Stimulated activated CD4-positive, alpha-beta T cell treated with anti-CD3 and anti-CD28 coated beads, Interleukin-4, amount 100 ng/mL, for 1 hour (primary cell): ENCODE measurements around the gene KCTD16.

Experiments used
- DNase-seq: peaks from one replicate; pipeline ENCODE4 v3.0.0-alpha.2; 2020

KCTD16 gene

DNA sequence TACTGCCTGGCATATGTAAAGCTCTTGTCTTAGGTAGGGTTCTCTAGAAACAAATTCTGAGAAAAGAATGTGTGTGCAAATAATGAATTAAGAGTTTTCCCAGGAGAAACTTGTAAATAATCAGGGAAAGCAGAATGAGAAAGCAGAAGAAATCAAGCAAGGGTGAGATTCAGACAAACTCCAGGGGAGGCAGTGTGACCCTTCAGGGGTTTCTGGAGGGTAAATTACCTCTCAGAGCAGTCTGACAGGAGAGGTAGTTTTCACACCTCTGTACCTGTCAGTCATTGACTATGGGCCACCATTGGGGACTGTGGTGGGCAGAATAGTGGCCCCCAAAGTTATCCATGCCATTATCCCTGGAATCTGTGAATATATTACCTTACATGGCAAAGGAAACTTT is 124.6 kb downstream of the KCTD16 start:
- DNase-seq: no peak

DNA sequence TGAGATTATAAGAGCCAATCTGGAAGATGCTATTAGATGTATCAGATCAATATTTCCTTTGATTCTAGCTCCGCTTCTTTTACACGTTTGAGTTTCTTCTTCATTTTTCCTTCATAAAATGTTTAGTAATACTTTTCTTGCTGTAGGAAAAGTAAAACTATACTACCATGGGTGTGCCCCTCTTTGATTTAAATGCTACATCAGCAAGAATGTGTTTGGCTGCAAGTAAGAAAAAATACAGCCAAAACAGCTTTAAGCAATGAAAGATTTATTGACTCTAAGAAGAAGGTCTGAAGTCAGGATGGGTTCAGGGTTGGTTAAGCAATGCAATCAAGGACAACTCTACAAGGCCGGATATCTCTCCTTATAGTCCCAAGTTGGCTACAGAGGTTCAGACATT is 126.4 kb downstream of the KCTD16 start:
- DNase-seq: no peak

DNA sequence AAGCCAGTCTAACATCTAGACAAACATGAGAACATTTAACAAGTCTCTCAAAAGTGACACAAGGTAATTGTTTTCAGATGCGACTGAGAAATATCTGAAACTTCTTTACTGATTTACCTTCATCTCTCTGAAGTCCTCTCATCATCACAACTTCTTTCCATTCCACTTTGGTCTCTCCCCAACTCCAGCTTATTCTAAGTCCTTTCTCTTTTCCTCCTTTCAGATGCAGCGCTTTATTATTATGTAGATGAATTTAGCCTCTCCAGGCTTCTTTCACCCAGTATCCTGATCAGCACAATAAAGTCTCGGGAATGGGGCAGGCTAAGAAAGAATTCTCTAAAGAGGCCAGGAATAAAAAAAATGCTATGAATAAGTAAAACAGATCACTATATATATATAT is 128.0 kb downstream of the KCTD16 start:
- no peak for DNase-seq

DNA sequence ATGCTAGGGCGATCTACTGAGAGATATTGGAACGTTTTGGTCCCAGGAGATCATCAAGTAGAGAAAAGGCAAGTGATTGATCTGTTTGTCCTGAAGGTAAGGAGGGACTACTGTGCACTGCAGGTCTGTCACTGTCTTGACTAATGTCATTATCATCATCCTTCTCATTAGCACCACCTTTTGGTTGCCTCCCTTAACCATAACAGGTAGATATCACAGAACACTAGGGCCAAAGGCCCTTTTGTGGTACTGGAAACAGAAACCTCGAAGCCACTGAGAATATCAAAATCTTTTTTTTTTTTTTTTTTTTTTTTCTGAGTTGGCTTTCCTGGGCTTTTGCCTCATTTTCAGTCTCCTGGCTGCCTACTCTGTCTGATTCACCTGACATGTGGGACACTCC is 134.0 kb downstream of the KCTD16 start:
- DNase-seq: no peak

DNA sequence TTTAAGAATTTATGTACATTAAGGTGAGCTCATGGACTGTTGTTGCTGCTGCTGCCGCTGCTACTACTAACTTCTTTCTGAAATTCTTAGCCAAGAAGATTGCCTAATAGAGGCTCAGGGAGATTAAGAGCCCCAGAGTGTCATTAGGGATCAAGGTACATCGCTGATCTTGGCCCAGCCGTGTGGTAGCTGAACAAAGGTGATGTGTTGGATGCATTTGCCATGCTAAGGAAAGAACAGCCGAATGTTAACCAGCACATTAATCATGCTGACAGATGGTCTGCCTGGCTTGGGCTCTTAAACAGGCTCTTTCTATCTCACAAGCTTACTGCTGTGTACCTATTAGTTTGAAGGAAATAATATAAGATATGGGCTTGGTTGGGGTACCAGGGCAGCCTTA is 137.1 kb downstream of the KCTD16 start:
- DNase-seq: no peak

DNA sequence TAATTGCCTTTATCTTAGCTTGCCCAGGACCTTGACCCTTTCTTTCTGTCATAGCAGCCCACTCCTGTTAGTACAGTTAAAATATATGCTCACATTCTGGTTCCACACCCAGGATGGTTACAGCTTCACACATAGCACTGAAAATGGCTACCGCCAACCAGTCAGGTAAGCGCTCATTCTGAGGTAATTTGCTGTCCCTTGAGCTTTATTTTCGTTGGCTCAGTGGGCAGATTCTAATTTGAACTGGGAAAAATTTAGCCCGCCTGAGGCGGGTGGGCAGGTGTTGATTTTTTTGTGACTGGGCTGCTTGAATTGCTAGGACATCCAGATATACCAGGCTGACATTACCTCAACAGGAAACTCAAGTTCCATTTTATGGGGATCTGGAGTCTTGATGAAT is 137.5 kb downstream of the KCTD16 start:
- no peak for DNase-seq

DNA sequence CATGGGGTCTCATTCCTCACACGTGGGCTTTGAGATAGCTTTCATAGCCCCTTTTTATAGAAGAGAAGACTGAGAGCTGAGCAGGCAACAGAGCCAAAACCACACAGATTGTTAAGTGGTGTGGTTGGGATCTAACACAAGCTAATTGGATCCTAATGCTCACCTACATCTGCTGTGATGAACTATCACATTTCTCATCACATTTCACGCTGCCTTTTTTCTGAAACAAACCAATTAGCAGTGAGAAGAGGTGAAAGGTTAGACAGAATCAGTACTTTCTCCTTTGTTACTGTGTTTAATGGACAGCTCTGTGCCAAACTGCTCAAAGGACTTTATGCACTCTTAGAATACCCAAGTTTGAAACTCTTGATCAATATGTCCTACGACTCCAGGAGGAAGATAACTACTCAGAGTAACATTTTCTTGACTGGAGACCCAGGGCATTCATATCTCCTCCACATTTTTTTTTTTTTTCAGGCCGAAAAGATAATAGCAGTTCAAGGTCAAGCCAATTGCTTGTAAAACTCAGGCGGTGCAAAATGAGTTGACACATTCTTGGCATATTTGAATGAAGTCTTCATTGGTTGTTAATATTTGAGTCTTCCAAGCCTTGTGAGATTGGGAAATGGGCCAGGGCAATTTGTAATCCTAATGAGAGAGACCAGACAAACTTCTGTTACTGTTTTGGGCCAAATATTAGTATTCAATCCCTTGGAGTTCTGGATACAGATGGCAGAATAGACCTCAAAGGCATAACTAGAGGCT is 138.4 kb downstream of the KCTD16 start:
- no peak for DNase-seq

DNA sequence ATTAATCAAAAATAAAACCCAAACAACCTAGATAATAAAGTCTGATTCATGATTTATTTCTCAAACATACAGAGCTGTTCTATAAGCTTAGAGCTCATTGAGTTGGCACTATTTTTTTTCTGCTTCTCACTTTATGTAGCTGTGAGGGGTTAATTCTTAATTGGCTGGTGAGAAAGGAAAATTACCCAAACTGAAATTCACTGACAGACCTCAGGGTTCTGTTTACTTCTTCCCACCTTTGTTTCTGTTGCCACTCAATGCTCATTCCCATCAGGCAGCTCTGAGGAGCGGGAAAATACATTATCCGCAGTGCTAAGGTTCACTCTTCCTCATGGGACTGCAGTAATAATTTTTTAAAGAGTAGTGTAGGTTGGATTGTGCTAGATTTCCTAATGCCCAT is 139.9 kb downstream of the KCTD16 start:
- DNase-seq: no peak

DNA sequence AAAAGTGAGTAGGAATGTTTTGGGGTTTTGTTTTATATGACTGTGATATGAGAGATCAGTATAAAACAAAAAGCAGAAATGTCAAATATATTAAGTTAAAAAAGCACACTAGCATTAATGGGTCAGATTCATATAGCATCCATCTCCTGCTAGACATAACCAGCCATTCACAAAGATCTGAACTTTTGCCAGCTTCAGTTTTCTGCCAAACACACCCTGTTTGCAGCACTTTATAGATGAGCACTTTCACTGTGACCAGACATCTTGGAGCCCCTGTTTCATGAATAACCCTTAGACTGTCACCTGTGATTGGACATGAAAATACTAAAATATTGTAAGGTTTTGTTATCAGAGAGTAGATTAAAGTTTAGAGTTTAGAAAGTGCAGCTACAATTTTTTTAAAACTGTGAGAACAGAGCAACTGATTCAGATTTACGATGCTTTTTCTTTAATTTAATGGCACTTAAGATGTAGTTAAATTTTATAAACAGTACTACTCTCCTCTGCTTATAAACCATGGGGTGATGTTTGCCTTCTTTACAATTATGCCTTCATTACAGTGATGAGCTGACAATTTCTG is 142.6 kb downstream of the KCTD16 start:
- no peak for DNase-seq

DNA sequence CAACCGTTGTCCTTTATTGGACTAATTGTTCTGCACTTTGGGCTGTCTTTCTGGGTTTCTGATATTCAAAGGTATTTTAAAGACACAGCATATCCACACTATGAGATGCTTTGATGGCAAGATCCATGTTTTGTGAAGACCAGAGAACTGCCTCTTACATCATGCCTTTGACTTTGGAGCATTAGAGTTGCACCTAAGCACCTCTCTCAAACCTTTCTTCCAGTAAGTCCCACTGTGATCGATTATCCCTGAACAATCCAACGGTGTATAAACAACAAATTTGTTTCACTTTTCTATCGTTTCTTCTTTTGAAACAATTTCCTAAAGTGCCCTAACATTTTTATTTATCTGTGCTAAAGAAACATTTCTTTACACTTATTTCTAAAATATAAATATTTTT is 144.4 kb downstream of the KCTD16 start:
- DNase-seq: no peak

DNA sequence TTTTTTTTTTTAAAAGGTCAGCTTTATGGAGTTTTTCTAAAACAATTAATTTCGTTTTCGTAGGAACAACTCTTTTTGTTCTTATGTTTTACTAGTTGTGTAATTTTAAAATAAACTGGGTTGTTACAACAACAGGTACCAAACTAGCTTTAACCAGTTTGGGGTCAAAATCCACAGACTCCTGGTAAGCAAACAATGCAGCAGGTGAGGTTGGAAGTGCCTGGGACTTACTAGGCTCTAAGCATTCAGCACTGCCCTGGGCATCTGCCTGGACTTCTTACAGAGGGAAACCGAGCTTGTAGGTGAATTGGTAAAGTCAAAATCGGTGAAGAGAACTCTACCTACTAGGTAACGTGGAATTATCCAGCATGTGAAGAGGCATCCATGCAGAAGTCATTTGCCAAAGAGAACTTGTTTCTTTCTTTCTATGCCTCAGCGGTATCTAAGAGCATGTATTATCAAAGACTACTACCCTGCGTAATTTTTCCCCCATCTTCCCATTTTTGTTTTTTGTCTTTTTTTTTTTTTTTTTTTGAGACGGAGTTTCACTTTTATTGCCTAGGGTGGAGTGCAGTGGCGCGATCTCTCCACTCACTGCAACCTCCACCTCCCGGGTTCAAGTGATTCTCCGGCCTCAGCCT is 145.4 kb downstream of the KCTD16 start:
- DNase-seq: no peak

DNA sequence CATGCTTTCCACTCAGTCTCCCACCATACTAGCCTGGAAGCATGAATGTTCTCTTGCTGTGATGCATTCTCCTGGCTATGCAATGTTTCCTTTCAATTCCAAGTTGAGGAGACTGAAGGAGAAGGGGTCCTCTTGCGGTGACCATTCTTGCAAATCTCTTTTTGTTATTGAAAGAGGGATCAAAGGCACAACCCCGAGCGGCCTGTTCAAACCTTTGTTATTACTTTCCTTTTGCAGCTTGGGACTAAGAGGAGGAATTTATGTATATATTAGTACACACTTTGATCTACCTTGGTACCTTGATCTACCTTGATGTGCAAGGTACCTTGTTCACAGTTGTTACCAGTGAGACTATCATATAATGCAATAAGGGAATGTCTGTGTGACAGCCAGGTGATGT is 147.3 kb downstream of the KCTD16 start:
- DNase-seq: no peak

DNA sequence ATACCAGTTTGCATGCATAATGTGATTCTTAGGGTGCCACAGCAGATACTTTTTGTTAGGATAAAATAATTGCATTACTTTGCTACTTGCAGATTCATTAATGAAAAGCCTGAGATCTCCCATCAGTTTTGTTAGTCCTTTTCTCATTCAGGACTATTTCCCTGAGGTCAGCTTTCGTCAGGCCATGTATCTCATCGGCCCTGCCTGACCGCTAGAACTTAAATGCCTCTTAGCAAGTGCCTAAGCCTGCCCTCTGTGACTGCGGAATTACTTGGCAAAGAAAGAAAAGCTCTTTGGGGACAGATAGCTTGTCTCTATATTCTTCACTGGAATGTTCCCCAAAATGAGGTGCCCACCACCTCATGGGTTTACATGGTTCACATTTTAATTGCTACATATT is 147.8 kb downstream of the KCTD16 start:
- no peak for DNase-seq

DNA sequence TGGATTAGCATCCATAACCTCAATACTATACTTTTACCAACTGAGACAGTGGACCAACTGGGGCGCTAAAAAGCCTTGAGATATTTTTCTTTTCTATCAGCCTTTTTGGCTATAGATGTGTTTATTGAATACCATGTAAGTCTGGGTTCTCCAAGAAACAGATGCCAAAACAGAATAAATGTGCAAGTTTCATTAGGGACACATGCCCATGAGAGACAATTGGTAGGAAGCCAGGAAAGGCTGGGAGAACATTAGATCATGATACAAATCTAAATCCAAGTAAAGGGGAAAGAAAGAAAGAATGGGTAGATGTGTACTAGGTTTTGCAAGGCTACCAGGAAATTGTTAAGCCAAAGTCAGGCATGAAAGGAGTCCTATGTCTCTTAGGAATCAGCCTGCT is 152.5 kb downstream of the KCTD16 start:
- DNase-seq: no peak

DNA sequence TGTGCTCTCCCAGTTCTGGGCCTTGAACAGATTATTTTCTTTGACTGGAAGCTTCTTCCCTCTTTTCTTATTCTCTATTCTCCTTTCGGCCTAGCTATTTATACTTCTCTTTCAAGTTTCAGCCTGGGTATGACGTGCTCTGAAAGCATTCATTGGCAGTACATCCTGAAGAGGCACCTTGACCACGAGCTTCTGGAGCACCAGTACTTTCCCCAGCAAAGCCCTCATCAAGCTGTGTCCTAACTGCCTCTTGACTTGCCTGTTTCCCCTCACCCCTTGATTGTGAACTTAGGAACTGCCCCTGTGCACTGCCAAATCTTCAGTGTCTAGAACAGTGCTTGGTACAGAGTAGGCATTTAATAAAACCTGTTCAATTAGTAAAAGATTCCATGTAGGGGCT is 154.9 kb downstream of the KCTD16 start:
- DNase-seq: no peak

DNA sequence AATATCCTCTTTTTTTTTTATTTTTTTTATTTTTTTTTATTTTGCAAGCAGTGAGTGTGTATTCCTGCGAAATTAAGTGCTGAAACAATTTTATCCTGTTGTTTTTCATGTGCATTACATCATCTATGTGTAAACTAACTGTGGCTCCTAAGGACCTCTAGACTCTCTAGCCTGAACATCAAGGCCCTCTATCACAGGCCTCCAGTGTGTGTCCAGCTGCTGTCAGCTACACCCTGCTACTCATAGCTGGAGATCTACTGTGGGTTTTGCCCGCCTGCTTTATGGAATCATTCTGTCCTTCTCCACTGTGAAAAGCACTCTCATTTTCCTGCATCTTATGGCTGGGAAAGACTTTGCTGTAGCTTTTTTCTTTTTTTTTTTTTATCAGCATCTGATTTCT is 157.8 kb downstream of the KCTD16 start:
- DNase-seq: no peak

DNA sequence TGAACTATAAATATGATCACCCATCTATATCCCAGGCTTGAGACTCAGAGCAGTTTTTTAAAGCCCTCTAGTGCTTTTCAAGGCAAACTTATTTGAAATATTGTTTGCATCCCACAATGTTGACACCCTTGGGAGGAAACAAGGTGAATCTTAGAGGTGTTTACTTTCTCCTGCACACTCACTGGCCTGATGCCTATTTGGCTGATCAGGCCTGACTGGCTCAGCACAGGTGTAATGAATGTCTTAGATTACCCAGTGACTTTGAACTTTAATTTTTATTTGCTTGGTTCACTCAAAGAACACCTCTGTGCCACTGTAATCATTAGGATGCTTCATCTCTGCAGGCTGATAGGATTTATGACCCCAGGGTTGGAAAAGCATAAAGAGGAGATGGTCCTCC is 158.3 kb downstream of the KCTD16 start:
- DNase-seq: no peak

DNA sequence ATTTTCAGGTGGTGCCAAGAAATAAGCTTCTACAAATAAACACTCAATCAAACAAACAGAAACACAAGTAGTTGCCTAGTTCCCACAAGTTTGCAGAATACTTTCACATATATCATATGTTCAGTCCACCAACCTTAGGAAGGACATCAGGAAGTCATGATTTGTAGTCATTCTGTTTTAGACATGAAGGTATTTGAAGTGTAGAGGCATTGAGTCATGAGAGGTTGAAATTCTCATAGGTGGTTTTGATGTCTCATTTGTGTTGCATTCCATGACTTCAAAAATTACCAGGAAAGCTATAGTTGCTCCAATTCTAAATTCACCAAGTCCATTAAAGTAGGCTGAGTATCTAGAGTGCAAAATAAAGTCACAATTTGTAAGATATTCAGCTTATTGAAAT is 159.0 kb downstream of the KCTD16 start:
- DNase-seq: no peak

DNA sequence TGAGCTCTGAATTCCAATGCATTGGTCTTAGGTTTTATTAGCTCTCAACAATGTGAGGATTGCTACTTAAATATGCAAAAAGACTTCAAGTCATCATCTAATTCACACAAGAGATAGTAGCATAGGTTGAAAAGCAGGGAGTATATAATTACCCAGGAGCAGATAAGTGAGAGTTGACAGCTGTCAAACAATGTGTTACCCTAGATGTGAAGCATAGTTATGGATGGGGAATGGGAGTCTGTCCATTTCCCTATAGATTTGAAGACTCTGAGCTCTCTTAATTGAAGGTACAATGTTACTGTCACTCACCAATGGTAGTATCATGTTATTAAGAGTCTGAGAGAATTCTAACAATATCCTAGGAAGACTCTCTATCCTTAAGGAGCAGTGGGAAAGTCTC is 160.7 kb downstream of the KCTD16 start:
- no peak for DNase-seq

DNA sequence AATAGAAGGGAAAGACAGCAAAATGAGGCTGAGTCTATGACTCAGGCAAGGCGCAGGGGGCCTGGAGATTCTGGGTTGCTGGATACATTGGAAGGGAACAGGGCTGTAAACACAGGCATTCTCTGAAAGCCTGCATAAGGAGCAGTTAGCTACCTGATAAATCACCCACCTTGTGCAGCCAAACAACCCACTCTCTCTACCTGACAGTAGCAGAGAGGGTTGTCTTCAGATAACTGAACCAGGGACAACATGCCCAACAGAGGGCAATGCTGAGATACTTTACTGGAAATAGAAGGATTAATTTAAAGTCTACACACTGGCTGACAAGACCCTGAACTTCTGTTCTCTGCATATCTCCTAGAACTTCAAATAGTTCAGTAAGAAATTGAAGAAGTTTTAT is 161.6 kb downstream of the KCTD16 start:
- DNase-seq: no peak

DNA sequence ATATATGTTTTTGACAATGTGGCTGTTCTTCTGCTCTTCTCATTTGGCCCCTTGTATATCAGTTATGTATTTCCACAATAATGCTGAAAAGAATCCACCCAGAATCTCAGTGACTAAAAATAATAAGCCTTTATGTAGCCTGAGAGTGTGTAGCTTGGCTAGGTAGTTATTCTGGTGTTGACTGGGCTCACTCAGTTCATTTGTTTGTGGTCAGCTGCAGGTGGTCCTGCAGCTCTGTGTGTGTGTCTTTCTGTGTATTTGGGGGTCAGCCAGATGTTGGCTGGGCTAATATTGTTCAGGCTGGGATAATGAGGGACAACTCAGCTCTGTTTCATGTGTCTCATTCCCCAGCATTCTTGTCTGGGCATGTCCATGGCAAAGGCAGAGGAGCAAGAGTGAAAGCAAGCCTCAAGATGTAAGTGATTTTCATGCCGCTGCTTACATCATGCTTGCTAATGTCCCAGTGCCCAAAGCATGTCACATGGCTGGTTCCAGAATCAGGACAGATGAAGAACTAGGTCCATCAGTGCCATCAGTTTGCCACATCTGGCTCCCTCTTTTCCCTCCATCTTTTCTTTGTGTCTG is 162.8 kb downstream of the KCTD16 start:
- DNase-seq: no peak

DNA sequence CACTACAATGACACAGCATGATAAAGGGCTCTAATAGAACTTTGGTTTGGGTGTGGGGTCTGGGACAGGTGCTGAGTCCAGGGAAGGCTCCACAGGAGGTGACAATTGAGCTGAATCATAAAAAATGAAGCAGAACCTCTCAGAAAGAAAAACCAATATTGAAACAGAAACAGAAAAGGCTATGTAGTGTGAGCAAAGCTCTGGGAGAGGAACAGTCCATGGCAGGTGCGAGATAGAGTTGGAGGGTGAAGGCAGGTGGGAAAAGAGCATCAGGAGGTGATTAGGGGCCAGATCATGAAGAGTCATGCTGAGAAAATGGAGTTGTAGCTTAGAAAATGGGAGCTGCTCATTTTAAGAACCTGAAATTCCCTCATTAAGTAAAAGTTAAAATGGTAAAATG is 164.9 kb downstream of the KCTD16 start:
- DNase-seq: no peak

DNA sequence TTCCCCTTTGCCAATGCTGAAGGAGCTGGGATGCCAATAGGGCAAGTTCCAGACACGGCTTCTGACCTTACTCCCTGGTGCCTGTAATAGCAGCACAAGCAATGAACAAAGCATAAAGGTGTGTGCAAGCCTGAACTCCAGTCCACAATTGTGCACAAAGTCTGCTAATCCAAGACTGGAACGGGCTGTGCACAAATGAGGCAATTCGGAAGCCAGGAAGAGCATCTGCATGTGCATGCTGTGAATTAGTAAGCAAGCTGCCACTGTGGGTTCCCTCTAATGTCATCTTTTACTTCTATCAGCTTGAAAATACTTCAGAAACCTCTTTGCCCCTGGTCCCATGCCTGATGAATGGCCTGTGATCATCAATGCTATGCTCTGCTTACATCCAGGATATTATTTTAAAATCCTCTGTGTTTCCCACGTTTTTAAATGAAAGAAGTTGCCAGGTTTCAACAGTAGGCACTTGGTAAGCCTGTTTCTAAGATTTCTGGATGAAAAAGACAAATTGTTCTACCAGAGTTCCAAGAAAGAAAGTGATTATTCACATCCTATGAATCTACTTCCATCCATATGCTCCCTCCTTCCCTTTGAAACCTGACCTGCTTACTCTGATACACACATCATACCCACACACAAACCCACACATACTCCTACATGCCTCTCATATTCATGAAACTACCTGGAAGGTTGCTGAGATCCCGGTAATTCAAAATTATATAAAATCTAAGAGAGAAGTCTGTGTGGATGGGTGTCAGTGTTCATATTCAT is 165.7 kb downstream of the KCTD16 start:
- DNase-seq: no peak

DNA sequence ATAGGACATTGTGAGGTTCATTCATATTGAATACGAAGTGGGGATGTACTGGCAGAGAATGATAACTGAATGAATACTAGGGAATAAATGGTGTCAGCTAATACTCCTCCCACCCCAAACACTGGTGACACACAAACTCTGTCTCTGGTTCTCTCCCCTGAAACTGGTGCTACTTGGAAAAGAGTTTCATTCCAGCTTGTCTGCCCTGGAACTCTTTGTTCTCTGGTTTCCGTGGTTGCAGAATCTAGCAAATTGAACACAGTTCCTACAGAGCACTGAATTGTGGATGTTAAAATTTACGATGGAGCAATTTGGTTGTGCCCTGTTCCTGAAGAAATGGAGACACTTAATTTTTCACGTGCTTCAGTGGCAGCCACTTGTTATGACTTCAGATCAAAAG is 181.7 kb downstream of the KCTD16 start:
- no peak for DNase-seq
